Measurements from ENCODE around the gene NOTCH4.

- TF ChIP-seq CTCF (IDR thresholded peaks at IDR 0.05) (no peak), ZFX (IDR thresholded peaks at IDR 0.05; ENCODE audit: borderline replicate concordance) (no peak)
Measured at GRCh38 chr6:32146687-32147086, 77.2 kb downstream of the NOTCH4 start.

All from 22Rv1 (cell line).